H1 (cell line): Measurements from ENCODE around the gene NDC80. TPM values are rescaled to one million over a fixed set of nuclear protein-coding genes. Genes with fewer than 3 reads are reported as not detected.

Source experiments
- CTCF ChIA-PET: fragments of 300-600 bp; sonication (Branson Sonifier 250); formaldehyde crosslinking; loops from one replicate; lab custom pipeline; 2021; ENCODE audit not compliant: partially characterized antibody; lab: Charles Lee
- POLR2A ChIA-PET: fragments of 300-600 bp; sonication (Branson Sonifier 250); formaldehyde crosslinking; loops from one replicate; lab custom pipeline; 2021; ENCODE audit warnings: inconsistent platforms; ENCODE audit not compliant: partially characterized antibody; lab: Charles Lee
- DNase-seq, 2 experiments: peaks; one replicate each; pipeline versions ENCODE4 v3.0.0 to v3.0.0-alpha.2; 2010 to 2022; ENCODE audit warnings: low spot score in 2 of 2, low read depth in 1 of 2, mixed read lengths in 1 of 2
- FAIRE-seq: peaks from 2 replicates; lab custom pipeline; 2011; peaks lifted over from hg19 to GRCh38; lab: Jason Lieb, UNC
- H2AFZ ChIP-seq: 2 replicates; pipeline ENCODE4 v1.8.1; 2012; ENCODE audit warnings: low read length, inconsistent platforms
- H2AK5ac ChIP-seq: 2 replicates; pipeline ENCODE4 v1.6.1; 2013; ENCODE audit warnings: low read depth, low read length
- H2BK120ac ChIP-seq: replicated peaks from 2 replicates; pipeline ENCODE3; 2013; ENCODE audit warnings: low read depth, low read length, inconsistent platforms
- H2BK12ac ChIP-seq: 2 replicates; pipeline ENCODE4 v1.6.1; 2013; ENCODE audit warnings: low read depth, low read length
- H2BK15ac ChIP-seq: 2 replicates; pipeline ENCODE4 v1.6.1; 2013; ENCODE audit warnings: low read length
- H2BK20ac ChIP-seq: 2 replicates; pipeline ENCODE4 v1.6.1; 2013; ENCODE audit warnings: low read length
- H2BK5ac ChIP-seq: 2 replicates; pipeline ENCODE4 v1.6.1; 2013; ENCODE audit warnings: low read depth, low read length
- H3K14ac ChIP-seq: 2 replicates; pipeline ENCODE4 v1.6.1; 2013; ENCODE audit warnings: inconsistent platforms; ENCODE audit not compliant: insufficient read length
- H3K18ac ChIP-seq: 2 replicates; pipeline ENCODE4 v1.6.1; 2013; ENCODE audit warnings: low read length; ENCODE audit errors: extremely low read depth
- H3K23ac ChIP-seq: 2 replicates; pipeline ENCODE4 v1.6.1; 2013; ENCODE audit warnings: inconsistent platforms; ENCODE audit not compliant: insufficient read length
- H3K23me2 ChIP-seq: 2 replicates; pipeline ENCODE4 v1.6.1; 2013; ENCODE audit warnings: low read depth, low read length
- H3K27ac ChIP-seq: 2 replicates; pipeline ENCODE4 v1.6.1; 2011; ENCODE audit warnings: low read depth, low read length, inconsistent platforms
- H3K27me3 ChIP-seq, 4 experiments: replicated peaks in 1 of 4; 1 replicate in 1 of 4; 2 replicates in 3 of 4; pipeline versions ENCODE4 v1.6.1 to v1.8.1; 2011 to 2013; ENCODE audit warnings: low read length in 3 of 4, mild to moderate bottlenecking in 3 of 4, inconsistent platforms in 2 of 4, mixed read lengths in 2 of 4, moderate library complexity in 1 of 4; ENCODE audit not compliant: control insufficient read depth in 3 of 4, insufficient read depth in 3 of 4; ENCODE audit errors: extremely low read depth in 1 of 4
- H3K36me3 ChIP-seq, 4 experiments: 2 replicates each; pipeline versions ENCODE4 v1.6.1 to v1.8.1; 2011 to 2013; ENCODE audit warnings: mild to moderate bottlenecking in 4 of 4, low read length in 3 of 4, moderate library complexity in 2 of 4, control low read depth in 1 of 4, inconsistent platforms in 1 of 4; ENCODE audit not compliant: insufficient read depth in 4 of 4, control insufficient read depth in 2 of 4
- H3K4ac ChIP-seq: replicated peaks from 2 replicates; pipeline ENCODE3; 2013; ENCODE audit warnings: low read length, low read depth, mixed read lengths, inconsistent platforms; ENCODE audit not compliant: insufficient read length
- H3K4me1 ChIP-seq, 4 experiments: replicated peaks in 1 of 4; 1 replicate in 1 of 4; 2 replicates in 3 of 4; pipeline versions ENCODE4 v1.6.1 to v1.8.1; 2011 to 2013; ENCODE audit warnings: low read length in 3 of 4, inconsistent platforms in 2 of 4, mixed read lengths in 1 of 4; ENCODE audit not compliant: insufficient read depth in 4 of 4, control insufficient read depth in 3 of 4
- H3K4me2 ChIP-seq, 2 experiments: 2 replicates each; pipeline versions ENCODE4 v1.6.1 to v1.8.1; 2011 to 2013; ENCODE audit warnings: low read depth in 2 of 2, low read length in 2 of 2, control low read depth in 1 of 2, inconsistent platforms in 1 of 2, mild to moderate bottlenecking in 1 of 2; ENCODE audit not compliant: insufficient read depth in 1 of 2
- H3K4me3 ChIP-seq, 4 experiments: fragments of 200-600, 300-600 bp in 1 of 4; sonication (generic), shearing (Covaris generic), sonication (Bioruptor Twin) in 1 of 4; 2 replicates each; pipeline versions ENCODE4 v1.5.1 to v1.8.1; 2011 to 2016; ENCODE audit warnings: low read length in 4 of 4, low read depth in 3 of 4, control low read depth in 2 of 4, inconsistent platforms in 2 of 4, mild to moderate bottlenecking in 2 of 4, mixed read lengths in 1 of 4, moderate library complexity in 1 of 4; ENCODE audit not compliant: insufficient read depth in 2 of 4; ENCODE audit errors: extremely low read depth in 1 of 4
- H3K56ac ChIP-seq: replicated peaks from 2 replicates; pipeline ENCODE3; 2013; ENCODE audit warnings: low read depth, mild to moderate bottlenecking, mixed read lengths, low read length, inconsistent platforms; ENCODE audit not compliant: insufficient read length
- H3K79me1 ChIP-seq: 2 replicates; pipeline ENCODE4 v1.6.1; 2013; ENCODE audit warnings: low read depth, low read length, control low read depth
- H3K79me2 ChIP-seq, 2 experiments: 2 replicates each; pipeline versions ENCODE4 v1.6.1 to v1.8.1; 2012 to 2013; ENCODE audit warnings: low read length in 2 of 2, mild to moderate bottlenecking in 2 of 2, inconsistent platforms in 1 of 2; ENCODE audit not compliant: insufficient read depth in 2 of 2, control insufficient read depth in 1 of 2
- H3K9ac ChIP-seq, 4 experiments: replicated peaks in 1 of 4; 1 replicate in 1 of 4; 2 replicates in 3 of 4; pipeline versions ENCODE4 v1.6.1 to v1.8.1; 2011 to 2013; ENCODE audit warnings: low read depth in 3 of 4, low read length in 3 of 4, control low read depth in 2 of 4, mild to moderate bottlenecking in 2 of 4, moderate library complexity in 2 of 4, inconsistent platforms in 1 of 4; ENCODE audit errors: extremely low read depth in 1 of 4
- H3K9me3 ChIP-seq, 2 experiments: 2 replicates each; pipeline versions ENCODE4 v1.6.1 to v1.8.1; 2012 to 2013; ENCODE audit warnings: mild to moderate bottlenecking in 2 of 2, moderate library complexity in 2 of 2, control low read depth in 1 of 2, inconsistent platforms in 1 of 2, low read depth in 1 of 2, low read length in 1 of 2, mixed read lengths in 1 of 2; ENCODE audit not compliant: insufficient read depth in 2 of 2
- H4K20me1 ChIP-seq, 2 experiments: replicated peaks in 1 of 2; 2 replicates each; pipeline versions ENCODE3 to v1.8.1; 2011 to 2013; ENCODE audit warnings: inconsistent platforms in 2 of 2, low read length in 2 of 2, mild to moderate bottlenecking in 1 of 2; ENCODE audit not compliant: insufficient read depth in 2 of 2, control insufficient read depth in 1 of 2
- H4K5ac ChIP-seq: 2 replicates; pipeline ENCODE4 v1.6.1; 2013; ENCODE audit warnings: low read length, low read depth, mixed read lengths, inconsistent platforms; ENCODE audit not compliant: insufficient read length
- H4K8ac ChIP-seq: 2 replicates; pipeline ENCODE4 v1.8.0; 2013; ENCODE audit warnings: mild to moderate bottlenecking, moderate library complexity, low read length, inconsistent platforms; ENCODE audit not compliant: insufficient read depth; ENCODE audit errors: extremely low read depth
- H4K91ac ChIP-seq: replicated peaks from 2 replicates; pipeline ENCODE3; 2013; ENCODE audit warnings: low read length, mixed read lengths, inconsistent platforms; ENCODE audit not compliant: insufficient read length
- E2F6 ChIP-seq: IDR thresholded peaks from 2 replicates; pipeline ENCODE4 v1.6.1; 2012; ENCODE audit warnings: inconsistent platforms
- MAFK ChIP-seq: IDR thresholded peaks from 2 replicates; pipeline ENCODE4 v1.6.1; 2012; ENCODE audit warnings: low read depth, mild to moderate bottlenecking, improper control_type of control experiment, low read length
- MAX ChIP-seq: IDR thresholded peaks from 2 replicates; pipeline ENCODE4 v1.6.1; 2012; ENCODE audit warnings: inconsistent platforms
- POLR2A ChIP-seq, 2 experiments: IDR thresholded peaks; 1 replicate in 1 of 2; 2 replicates in 1 of 2; pipeline ENCODE4 v1.6.1; 2011; ENCODE audit warnings: low read depth in 2 of 2, low read length in 2 of 2, mild to moderate bottlenecking in 2 of 2; ENCODE audit errors: control extremely low read depth in 1 of 2
- RFX5 ChIP-seq: IDR thresholded peaks from 2 replicates; pipeline ENCODE4 v1.6.1; 2011; ENCODE audit warnings: low read depth, low read length, improper control_type of control experiment, borderline replicate concordance
- WGBS, 2 experiments: shearing (Covaris generic) in 1 of 2; methylation state at CpG; one replicate each; pipeline versions ENCODE4 v1.1.6 to v1.1.7; 2013 to 2015; ENCODE audit warnings: low lambda C conversion rate in 2 of 2, mixed read lengths in 2 of 2, inconsistent platforms in 1 of 2, low coverage in 1 of 2, missing lambda C conversion rate in 1 of 2; ENCODE audit not compliant: insufficient replicate concordance in 2 of 2, insufficient coverage in 1 of 2, insufficient read length in 1 of 2; ENCODE audit errors: extremely low coverage in 1 of 2, missing lambda C conversion rate in 1 of 2; 5-methylcytosine and 5-hydroxymethylcytosine counted together
- polyA plus RNA-seq, 7 experiments: library from polyadenylated mRNA; depleted of rRNA in 3 of 7; stranded (reverse) in 5 of 7; unstranded in 2 of 7; fragments of >200 nt in 5 of 7; fragments of 200-250 nt in 2 of 7; gene quantifications; 1 replicate in 5 of 7; 2 replicates in 1 of 7; 4 replicates in 1 of 7; pipeline versions ENCODE4 v1.2.1 to v1.2.3, GENCODE V29; 2011 to 2013; ENCODE audit warnings: missing spikeins in 2 of 7, mixed read lengths in 2 of 7
- total RNA-seq: library from RNA; stranded (reverse); fragmentation: NEBNext Ultra II Directional; extraction: Animal tissue kit (Norgen Biotek cat#: 25700); gene quantifications from 2 replicates; pipeline ENCODE4 v1.2.1, GENCODE V29; 2021
- TF ChIP-seq, protein P1 (sequence below): IDR thresholded peaks from 2 replicates; pipeline ENCODE4 v1.6.1; 2011; ENCODE audit warnings: low read length, improper control_type of control experiment

NDC80 gene
- total and polyA plus RNA-seq, 2 of the 8 experiments (the other 6 are each of a cell fraction or from before 2014, with no cell fraction given), result 11.0 to 45.0 TPM

DNA sequence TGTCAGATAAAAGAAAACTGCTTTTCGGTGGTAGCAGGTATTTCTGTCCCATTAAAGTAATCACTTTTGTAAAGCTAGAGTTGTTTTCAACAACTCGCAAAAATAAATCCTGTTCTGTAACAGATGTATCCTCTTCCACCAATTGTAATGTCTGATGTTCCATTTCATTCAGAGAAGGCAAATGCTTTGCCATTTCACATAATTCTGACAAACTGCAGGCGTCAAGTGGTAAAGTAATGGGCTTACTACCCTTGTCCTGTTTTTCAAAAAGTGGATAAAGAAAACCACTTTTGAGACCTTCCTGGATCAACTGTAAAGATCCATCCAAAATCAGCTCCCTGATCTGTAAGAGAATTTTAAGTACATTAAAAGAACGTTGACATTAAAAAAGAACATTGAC lies 16.7 kb upstream of the NDC80 start:
- TF ChIP-seq, protein P1, sequence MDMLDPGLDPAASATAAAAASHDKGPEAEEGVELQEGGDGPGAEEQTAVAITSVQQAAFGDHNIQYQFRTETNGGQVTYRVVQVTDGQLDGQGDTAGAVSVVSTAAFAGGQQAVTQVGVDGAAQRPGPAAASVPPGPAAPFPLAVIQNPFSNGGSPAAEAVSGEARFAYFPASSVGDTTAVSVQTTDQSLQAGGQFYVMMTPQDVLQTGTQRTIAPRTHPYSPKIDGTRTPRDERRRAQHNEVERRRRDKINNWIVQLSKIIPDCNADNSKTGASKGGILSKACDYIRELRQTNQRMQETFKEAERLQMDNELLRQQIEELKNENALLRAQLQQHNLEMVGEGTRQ, result no peak
- no peak for TF ChIP-seq RFX5
- TF ChIP-seq POLR2A (IDR thresholded peaks at IDR 0.05; ENCODE audit: control extremely low read depth in 1 of 2, low read depth in 2 of 2, low read length in 2 of 2), result no peak
- TF ChIP-seq E2F6, result no peak
- no peak for TF ChIP-seq MAFK
- no peak for TF ChIP-seq MAX
- TF ChIP-seq, all 59 proteins: peak for 0
- ChIA-PET POLR2A (no interaction called here), CTCF (interaction anchor here (2.9 kb wide), 1 partner anchor 13 kb away, joined by 13 read pairs; no protein-coding TSS in a partner anchor)
- WGBS, 2 experiments, result 90% methylated on average over 4 of the region's 4 CpGs; no CpG with 5 or more reads in 1 of the 2 experiments
- H3K79me2 ChIP-seq, result no peaks in the 10 kb centered on the region
- no peak overlapping the region for H3K9ac ChIP-seq
- H2BK120ac ChIP-seq, result no peak overlapping the region
- H4K5ac ChIP-seq, result no peak overlapping the region
- no peak overlapping the region for H2BK20ac ChIP-seq
- H3K23me2 ChIP-seq, result no peaks in the 10 kb centered on the region
- no peak overlapping the region for H3K56ac ChIP-seq
- no peak overlapping the region for H2BK15ac ChIP-seq
- no peaks in the 10 kb centered on the region for H4K20me1 ChIP-seq
- no peak overlapping the region for H2BK12ac ChIP-seq
- H3K18ac ChIP-seq, result no peak overlapping the region
- H2BK5ac ChIP-seq, result no peak overlapping the region
- H3K4ac ChIP-seq, result no peak overlapping the region
- H4K8ac ChIP-seq, result no peak overlapping the region
- no peak overlapping the region for H2AK5ac ChIP-seq
- DNase-seq (no peak), FAIRE-seq (no peak)
- no peak overlapping the region for H3K27ac ChIP-seq
- H3K23ac ChIP-seq, result no peak overlapping the region
- no peak overlapping the region for H3K4me2 ChIP-seq
- no peaks in the 10 kb centered on the region for H3K4me1 ChIP-seq
- no peaks in the 10 kb centered on the region for H3K79me1 ChIP-seq
- H3K9me3 ChIP-seq, result no peaks in the 10 kb centered on the region
- H2AFZ ChIP-seq, result no peak overlapping the region
- no peaks in the 10 kb centered on the region for H3K27me3 ChIP-seq
- no peak overlapping the region for H4K91ac ChIP-seq
- H3K4me3 ChIP-seq, result no peak overlapping the region
- H3K36me3 ChIP-seq, result no peaks in the 10 kb centered on the region; a peak in 3 of 8 replicates
- H3K14ac ChIP-seq, result no peak overlapping the region
